ENCODE results near the gene VOPP1.

VOPP1 gene

DNA sequence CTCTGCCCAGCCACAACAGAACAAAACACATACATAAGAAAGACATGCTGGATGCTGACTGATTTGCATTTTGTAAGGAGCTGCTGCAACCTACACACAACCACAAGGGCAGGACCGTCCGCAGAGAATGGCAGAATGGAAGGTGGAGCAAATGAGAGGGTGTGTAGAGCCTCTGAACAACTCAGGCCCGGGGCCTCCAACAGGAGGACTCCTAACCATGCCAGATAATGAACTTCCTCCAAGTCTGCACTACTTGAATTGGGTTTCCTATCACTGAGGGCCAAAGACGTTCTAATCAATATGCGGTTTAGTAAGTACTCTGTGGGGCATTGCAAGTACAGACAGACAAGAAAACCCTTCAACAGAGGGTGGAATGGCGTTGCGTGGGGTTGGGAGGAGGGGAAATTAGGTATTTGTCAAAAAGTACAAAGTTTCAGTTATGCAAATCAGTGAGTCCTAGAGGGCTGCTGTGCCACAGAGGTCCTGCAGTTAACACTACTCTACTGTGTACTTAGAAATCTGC, 14.6 kb downstream of the VOPP1 start:
- in situ Hi-C loops (cut with HindIII; ENCODE audit: low sequenced_read_pairs) = no loop called here

DNA sequence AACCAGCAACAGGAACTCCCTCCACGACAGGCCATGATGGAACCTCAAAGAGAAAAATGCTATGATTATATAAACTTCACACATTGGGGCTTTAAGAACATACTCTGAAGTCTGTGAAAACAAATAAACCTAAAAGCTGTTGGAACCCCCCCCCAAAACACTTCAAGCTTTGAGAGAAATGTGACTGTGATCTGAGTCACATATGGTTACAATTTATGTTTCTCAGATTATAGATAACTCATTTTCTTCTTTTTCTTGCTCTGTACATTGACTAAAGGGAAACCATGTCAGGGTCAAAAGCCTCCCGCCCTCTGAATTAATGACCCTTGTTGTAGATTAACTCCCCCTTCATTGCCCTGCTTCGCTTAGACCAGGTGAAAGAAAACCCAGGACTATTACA, 15.8 kb downstream of the VOPP1 start:
- in situ Hi-C loops (cut with HindIII; ENCODE audit: low sequenced_read_pairs) = no loop called here

DNA sequence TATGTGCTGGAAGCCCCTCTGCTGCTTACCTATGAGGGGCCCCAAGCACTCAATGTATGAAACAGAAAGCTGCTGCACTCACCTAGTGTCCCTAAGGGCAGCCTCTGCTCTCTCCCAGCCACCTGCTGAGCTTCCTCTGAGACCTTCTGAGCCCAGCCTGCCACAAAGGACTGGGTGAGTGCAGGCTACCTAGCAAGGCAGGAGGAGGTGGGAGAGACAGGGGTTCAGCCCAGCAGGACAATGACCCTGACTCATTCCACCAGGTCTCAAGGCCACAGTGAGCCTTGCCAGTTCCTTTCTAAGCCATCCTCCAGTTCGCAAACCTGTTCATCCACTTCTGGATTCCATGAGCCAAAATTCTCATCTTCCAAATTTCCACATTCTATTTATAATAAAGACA, 16.3 kb downstream of the VOPP1 start:
- in situ Hi-C loops (cut with HindIII; ENCODE audit: low sequenced_read_pairs) = no loop called here

DNA sequence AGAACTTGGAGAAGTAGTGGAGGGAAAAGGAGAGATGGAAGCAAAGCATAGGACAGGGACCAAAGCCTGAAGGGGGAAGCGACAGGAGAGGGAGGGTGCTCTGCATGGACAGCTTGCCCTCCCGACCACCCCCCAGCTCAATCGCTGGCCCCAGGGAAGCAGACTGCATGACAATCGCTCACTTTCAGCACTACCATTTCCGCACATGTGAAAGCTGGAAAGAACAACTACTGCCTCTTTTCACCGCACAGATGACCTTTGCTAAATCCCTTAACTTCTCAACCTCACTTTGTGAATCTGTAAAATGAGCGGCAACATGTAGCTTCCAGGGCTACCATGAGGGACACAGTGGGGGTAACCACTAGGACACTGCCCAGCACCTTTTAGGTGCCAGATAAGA, 17.1 kb downstream of the VOPP1 start:
- in situ Hi-C loops (cut with HindIII; ENCODE audit: low sequenced_read_pairs) = no loop called here

DNA sequence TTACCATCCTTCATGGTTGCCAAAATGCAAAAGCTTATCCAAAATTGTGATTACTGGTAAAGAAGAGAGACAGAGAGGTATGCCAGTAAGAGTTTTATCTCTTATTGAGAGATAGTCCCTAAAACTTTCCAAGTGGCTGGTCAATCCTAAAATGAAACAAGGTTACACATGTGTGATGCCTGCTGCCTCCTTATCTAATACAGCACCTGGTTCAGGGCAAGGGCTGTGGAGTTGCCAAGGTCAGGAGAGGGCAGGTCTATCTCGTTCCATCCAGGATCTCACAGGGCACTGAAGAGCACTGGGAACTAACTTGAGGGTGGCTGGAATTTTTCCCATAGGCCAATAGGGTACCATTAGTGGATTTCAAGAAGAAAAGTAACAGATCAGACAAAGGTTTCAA, 18.3 kb downstream of the VOPP1 start:
- in situ Hi-C loops (cut with HindIII; ENCODE audit: low sequenced_read_pairs) = no loop called here

DNA sequence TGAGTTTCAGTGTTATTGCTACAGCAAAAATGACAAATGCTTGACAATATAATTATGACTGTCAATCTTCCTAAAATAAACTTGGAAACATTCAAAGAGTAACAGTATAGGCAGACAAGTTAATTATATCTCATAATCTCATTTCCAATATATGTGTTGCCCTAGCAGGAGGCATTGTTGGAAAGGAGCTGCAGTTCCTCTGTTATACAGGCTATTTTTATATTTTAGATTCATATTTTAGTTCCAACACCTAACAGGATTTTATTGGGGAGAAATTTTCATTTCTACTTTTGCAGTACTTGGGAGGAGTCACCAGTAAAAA, 19.3 kb downstream of the VOPP1 start:
- in situ Hi-C loops (cut with HindIII; ENCODE audit: low sequenced_read_pairs) = no loop called here

DNA sequence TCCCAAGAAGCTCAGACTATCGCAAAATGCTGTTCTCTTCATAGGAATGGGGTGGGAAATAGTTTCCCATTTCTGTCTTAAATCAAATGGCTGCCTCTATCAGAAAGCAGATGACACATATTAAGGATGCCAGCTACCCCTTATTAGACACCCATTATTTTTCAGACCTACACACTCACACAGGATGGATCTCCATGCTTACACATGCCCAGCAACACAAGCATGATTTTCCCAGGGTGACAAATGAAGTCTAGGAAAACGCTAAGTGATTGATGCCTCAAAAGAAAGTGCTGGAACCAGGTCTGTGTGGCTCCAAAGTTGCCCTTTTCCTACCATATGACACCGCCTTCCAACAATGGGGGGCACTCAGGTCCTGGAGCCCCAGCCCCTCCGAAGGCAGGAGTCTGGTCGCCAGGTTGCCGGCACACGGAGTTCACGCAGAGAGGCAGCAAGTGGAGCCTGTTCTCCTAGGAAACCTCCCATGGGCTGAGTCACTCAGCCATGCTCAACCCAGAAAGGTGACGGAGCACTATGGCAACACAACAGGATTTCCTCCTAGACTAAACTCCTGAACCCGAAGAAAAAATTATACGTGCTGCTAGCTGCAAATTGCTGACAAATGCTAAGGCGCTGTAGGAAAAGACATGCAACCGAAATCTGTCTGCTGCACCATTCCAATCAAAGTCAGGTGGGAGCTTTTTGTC, 19.8 kb downstream of the VOPP1 start:
- in situ Hi-C loops (cut with HindIII; ENCODE audit: low sequenced_read_pairs) = no loop called here

DNA sequence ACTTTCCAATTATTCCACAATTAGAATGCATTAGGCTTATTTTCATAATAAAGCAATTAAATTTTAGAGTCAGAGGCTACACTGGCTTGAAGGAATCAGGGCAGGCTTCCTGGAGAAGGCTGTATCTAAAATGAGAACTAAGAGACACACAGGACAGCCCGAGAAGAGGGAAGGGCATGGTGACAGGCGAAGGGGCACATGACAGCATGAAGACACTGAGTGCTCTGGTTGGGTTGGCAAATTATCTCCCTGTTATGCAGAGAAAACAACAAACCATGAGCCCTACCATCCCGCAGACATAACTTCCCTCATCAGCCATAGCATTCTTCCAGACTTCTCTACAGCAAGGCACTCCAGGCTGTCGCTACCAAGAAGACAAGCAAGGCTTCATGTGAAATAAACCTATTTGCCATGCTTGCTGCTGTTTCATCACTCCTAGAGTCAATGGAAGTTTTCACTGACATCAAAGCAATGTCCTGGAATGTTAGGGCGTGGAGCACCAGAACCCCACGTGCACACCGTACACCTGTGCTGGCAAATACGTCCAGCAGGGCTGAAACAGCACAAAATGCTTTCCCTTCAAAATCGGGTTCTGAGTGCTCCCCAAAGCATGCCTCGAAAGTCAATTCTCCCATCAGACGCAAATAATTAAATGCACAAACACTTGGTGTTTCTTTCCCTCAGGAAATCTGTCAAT, 21.3 kb downstream of the VOPP1 start:
- in situ Hi-C loops (cut with HindIII; ENCODE audit: low sequenced_read_pairs) = no loop called here

DNA sequence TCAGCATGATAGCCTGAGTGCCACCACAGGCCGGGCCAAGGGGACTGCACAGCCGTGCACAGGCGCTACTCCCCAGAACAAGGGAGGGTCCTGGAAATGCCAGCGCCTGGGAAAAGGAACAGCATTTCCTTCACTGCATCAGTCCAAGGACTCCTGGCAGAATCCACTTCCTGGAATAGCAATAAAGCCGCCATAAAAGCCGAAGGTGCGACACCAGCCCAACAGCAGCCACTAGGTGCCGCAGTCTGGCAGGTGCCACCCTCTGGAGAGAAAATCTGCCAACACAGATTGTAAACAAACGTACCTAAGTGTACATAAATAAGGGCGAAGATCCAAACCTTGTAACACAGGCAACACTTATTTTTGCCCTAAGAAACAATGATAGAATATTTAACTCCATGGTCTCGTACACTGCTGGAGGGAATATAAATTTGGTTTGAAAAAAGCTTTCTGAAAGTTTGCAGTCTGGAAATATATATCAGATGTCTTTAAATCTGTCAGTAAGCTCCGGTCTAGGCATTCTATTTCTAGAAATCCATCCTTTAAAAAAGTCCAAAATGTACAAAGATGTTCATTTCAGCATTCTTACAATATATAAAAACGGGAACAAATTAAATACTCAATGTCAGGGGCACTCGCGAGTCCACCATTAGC, 22.2 kb downstream of the VOPP1 start:
- in situ Hi-C loops (cut with HindIII; ENCODE audit: low sequenced_read_pairs) = no loop called here

DNA sequence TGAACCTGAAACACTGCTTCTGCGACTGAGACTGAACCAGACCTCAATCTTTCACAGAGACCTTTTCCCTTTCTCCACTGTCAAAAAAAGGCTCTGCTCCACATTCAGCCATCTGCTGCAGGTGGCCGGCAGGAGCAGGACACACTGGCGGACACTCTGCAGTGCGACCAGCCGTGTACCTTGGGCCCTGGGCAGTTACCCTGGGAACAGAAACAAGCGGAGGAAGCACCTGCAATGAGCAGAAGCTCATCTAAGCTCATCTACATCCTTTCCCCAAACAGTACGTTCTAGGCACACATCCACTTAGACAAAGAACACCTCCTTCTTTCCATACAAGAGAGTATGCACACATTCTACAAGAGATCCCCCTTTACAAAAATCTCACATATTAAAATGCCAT, 22.8 kb downstream of the VOPP1 start:
- in situ Hi-C loops (cut with HindIII; ENCODE audit: low sequenced_read_pairs) = no loop called here

DNA sequence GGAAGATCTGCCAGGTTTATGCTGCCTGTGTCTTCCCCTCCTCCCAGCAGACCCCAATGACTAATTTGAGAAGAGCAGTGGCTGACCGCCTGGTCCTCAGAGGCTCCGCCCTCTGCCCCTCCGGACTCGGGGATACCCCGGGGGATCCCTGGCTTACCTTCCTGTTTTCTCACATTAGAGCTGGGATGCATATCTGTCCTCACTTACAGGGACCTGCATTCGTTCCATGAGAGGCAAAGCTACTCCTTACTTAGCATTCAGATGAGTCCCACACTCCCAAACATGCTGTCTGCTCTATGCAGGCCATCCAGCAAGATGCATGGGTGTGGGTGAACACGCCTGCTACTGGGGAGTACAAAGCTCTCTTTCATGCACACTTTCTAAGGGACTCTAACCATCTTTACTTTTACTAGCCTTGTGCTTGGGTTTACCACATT, 24.0 kb downstream of the VOPP1 start:
- in situ Hi-C loops (cut with HindIII; ENCODE audit: low sequenced_read_pairs) = no loop called here

DNA sequence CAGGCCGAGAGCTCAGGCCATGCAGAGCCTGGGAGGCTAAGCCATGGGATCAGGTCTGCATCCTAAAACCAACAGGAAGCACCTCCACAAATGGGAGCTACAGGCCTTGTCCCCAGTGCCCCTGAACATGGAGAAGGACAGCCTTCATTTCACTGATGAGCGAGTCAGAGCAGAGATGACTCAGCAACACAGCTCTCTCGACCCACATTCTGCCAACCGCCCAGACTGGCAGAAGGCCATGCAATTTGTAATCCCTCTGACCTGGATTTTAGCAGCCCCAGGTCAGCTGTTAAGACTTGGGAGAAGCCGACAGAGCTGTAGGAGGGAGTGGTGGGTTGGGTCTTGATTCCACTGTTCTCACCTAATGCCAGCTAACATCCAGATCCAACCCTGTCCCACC, 25.5 kb downstream of the VOPP1 start:
- in situ Hi-C loops (cut with HindIII; ENCODE audit: low sequenced_read_pairs) = no loop called here

DNA sequence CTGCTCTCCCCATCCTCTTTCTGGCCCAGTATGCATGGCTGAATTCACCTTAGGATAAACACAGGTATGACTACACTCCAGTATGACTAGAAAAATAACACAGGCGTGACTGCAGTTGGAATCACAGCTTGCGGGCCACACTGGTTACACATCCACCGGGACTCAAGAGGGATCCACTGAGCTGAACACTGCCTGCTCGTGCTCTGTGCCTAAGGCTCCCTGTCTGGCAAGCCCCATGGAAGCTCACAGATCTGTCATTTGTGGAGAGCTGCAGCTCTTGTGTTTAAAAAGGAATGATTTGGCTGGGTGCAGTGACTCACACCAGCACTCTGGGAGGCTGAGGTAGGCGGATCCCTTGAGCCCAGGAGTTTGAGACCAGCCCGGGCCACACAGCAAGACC, 26.8 kb downstream of the VOPP1 start:
- in situ Hi-C loops (cut with HindIII; ENCODE audit: low sequenced_read_pairs) = no loop called here

DNA sequence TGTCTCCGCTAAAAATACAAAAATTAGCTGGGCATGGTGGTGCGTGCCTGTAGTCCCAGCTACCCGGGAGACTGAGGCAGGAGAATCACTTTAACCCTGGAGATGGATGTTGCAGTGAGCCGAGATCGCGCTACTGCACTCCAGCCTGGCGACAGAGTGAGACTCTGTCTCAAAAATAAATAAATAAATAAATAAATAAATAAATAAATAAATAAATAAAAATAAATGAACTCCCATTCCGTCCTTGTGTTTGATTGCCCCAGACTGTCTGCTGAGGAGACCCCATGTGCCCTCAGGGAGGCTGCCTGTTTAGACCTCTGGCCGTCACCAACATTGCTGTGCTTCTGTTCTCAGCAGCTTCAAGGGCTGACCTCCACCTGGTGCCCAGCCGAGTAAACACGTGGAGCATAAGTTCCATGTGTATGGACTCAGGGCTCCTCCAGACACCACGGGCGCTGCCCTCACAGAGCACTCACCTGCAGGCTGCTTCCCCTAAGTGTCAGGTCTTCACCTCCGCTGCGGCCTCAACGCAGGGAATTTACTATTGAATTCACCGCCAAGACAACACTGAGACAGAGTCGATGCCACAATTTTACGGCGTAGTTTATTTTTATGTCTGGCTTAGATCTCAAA, 32.0 kb downstream of the VOPP1 start:
- in situ Hi-C loops (cut with HindIII; ENCODE audit: low sequenced_read_pairs) = no loop called here

DNA sequence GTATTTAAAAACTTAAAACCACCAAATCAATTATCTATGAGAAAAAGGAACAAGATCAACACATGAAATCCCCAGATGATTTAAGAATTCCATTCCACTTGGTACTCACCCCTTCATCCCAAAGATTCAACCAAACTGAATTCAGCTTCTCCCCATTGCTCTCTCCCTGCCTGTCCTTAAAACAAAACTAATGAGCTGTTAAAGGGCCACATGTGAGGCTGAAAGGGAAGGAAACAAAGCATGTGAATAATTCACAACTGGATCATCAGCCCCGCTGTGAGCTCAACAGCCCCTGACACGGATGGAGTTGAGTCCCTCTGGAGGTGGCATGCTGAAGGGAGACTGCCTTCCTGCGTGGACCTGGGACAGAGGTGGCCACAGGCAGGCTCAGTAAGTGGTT, 32.9 kb downstream of the VOPP1 start:
- in situ Hi-C loops (cut with HindIII; ENCODE audit: low sequenced_read_pairs) = no loop called here

DNA sequence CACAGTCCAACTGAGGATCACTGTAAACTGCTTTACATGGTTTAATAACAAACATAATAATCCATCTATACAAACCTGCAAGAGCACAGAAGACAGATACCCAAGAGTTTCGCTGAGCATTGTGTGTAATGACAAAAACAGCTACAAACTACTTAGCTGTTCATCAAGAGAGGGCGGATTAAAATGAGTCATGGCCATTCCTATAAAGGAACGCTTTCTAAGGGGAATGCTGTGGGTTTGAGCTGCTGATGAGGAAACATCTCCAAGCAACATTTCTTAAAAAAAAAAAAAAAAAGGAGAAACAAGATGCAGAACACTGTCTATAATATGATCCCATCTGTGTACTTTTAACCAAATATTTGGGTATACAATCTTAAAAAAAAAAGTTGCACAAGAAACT, 33.8 kb downstream of the VOPP1 start:
- in situ Hi-C loops (cut with HindIII; ENCODE audit: low sequenced_read_pairs) = no loop called here

DNA sequence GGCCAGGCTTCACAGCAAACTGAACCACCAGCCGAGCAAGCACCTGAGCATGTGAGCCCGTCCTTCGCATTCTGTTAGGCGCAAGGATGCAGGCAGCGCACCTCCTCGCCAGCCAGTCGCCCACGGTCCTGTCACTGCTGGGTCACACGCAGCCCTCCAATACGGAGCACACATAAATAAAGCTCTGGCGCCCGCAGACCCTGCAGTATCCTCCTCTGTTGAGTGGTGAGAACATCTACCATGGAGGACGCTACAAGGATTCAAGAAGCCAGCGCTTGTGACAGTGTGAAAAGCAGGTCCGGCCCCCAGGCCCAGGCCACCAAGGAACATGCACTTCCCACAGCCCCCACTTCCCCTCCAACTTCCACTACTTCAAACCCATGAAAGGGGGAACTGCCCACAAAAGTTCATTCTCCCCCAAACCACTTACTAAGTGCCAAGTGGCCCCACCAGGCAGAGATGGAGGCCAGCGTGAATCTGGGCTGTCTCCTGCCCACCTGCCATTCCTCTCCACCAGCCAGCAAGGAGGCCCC, 34.8 kb downstream of the VOPP1 start:
- in situ Hi-C loops (cut with HindIII; ENCODE audit: low sequenced_read_pairs) = no loop called here

DNA sequence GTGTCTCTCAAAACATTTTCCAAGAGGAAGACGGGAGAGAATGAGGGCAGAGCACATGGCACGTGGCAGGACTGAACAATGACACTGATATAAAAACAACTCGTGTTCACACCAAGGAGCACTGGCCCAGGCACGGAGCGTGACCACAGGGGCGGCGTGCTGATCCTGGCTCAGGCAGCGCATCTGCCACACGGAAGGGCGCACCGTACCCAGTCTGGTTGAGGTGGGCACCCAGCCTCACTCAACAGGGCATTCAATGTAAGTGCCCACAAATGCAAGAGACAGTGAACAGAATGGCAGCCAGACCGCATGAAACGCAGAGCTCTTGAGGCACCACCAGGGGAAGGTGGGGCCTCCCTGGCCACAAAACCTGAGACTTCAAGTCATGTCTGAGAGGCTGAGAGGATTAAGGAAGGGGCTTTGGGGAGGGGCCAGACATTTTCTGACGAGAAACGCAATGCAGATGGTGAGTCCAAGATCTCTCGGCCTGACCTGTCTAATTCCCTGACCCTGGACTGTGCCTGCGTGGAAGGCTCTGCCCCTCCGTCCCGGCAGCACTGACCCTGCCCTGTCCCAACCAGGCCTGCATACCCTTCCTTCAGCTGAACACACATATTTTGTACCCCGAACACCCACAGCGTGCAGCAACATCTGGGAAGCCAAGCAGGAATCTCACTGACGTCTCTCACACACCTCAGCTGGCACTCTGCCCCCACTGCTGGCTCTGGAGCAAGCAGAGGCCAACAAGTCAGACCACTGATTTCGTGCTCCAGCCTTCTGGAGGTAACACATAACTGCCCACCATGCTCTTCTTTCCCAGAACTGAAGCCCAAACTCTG, 35.5 kb downstream of the VOPP1 start:
- in situ Hi-C loops (cut with HindIII; ENCODE audit: low sequenced_read_pairs) = no loop called here

DNA sequence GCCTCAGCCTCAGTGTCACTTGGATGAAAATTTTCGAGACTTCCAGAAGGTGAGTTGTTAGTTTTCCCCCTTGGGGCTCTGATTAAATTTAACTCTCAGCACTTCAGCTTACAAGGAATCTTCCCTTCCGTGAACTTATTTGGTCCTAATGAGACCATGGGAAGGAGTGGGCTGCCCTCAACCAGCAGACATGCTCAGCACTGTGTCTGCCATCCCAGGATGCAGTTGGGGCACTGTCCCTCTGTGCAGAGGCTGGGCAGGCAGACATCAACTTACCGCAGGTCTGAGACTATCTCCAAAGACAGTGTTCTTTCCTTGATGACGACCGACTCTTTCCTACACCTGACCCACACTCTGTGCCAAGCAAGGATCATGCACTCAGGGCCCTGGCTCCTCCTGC, 36.7 kb downstream of the VOPP1 start:
- in situ Hi-C loops (cut with HindIII; ENCODE audit: low sequenced_read_pairs) = no loop called here

DNA sequence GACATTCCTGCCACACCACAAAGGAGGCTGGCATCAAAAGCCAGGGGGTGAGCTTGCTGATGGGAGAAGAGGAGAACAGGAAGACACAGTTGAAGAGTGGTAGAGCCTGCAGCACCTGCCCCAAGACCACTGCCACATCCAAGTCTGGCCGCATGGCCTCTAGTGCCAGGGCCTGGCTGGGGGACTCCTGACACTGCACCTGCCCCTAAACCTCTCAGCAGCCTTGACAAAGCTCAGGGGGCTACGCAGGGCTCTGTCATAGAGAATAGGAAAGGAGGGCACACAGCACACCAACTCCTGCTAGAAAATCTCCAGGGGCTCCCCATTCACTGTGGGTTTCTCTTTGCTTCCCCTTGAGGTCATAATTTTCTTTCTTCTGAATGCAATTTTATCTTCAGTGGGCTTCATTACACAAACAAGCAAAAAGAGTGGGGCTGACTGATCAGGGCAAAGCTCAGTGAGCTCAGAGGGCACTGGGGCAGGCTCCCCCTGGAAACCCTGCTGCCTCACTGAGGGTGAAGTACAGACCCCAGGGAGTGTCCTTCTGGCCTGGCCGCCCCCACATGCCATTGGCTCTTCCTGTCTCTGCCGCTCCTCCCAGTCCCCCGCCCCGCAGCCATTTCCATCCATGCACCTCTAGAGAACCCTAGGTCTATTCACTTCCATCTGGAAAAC, 37.2 kb downstream of the VOPP1 start:
- in situ Hi-C loops (cut with HindIII; ENCODE audit: low sequenced_read_pairs) = no loop called here
